Measurements from ENCODE around the gene KAT7.
"Not testable (repeated sequence)": the region's sequence is repeated elsewhere in the genome, so short reads cannot be mapped to it uniquely, and the experiment has no call there.

The KAT7 gene

DNA sequence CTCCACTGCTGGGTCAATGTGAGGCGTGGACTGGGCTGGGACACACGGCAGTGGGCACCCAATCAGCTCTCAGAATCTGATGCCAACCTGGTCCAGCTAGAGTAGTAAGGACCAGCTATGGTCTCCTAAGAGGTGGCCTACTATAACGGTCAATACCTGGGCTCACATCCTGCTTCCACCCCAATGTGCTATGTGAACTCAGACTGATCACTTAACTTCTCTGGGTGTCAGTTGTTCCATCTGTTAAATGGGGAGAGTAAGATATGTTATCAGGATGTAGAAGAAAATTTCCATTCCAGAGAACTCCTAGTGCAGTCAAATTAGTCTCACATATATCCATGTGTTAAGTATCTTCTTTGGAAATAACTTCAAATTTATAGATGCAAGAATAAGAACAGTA, 38.8 kb upstream of the KAT7 start:
- H3K9me3 ChIP-seq (ENCODE audit: insufficient read depth, low read depth, low read length): no peaks in the 10 kb centered on the region
- H3K36me3 ChIP-seq (ENCODE audit: insufficient read depth, low read length): peaks cover 4% of the 10 kb centered on the region; the same call in 1 of the 2 replicates
- H3K4me1 ChIP-seq (ENCODE audit: insufficient read depth, low read length): no peaks in the 10 kb centered on the region; the same call in 1 of the 2 replicates
- no peak overlapping the region for H3K9ac ChIP-seq (ENCODE audit: low read depth, low read length)
- H3K27ac ChIP-seq (ENCODE audit: low read depth, low read length): no peak overlapping the region
- 97% methylated on average over 3 of the region's 3 CpGs for whole genome bisulfite sequencing
- no peaks in the 10 kb centered on the region for H3K27me3 ChIP-seq (ENCODE audit: insufficient read depth, low read length)
- no peak overlapping the region for H3K4me3 ChIP-seq (ENCODE audit: low read length)

DNA sequence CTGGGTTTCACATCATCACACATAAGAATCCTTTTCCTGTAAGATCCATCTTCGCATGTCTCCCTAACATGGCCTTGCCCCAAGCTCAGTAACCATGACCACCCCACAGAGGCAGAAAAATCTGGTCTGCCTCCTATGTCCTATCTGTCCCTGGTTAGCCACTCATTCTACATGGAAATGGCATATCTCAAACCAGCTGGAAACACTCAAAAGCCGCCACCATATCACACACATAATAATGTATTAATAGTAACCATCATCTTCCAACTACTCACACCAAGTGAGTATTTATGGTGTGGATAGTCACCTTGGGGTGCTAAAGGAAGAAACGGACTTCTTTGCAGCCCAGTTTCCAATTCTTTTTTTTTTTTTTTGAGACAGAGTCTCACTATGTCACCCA, 36.0 kb upstream of the KAT7 start:
- peaks cover 6% of the 10 kb centered on the region; the same call in 1 of the 2 replicates for H3K4me1 ChIP-seq (ENCODE audit: insufficient read depth, low read length)
- no peak overlapping the region for H3K9ac ChIP-seq (ENCODE audit: low read depth, low read length)
- H3K9me3 ChIP-seq (ENCODE audit: insufficient read depth, low read depth, low read length): no peaks in the 10 kb centered on the region
- H3K27ac ChIP-seq (ENCODE audit: low read depth, low read length): no peak overlapping the region
- H3K36me3 ChIP-seq (ENCODE audit: insufficient read depth, low read length): peaks cover 5% of the 10 kb centered on the region; the same call in 1 of the 2 replicates
- no peak overlapping the region for H3K4me3 ChIP-seq (ENCODE audit: low read length)
- no peaks in the 10 kb centered on the region for H3K27me3 ChIP-seq (ENCODE audit: insufficient read depth, low read length)
- 97% methylated on average over 2 of the region's 3 CpGs for WGBS

GRCh38 chr17:49753959-49754391, 34.5 kb upstream of the KAT7 start:
- H3K4me3 ChIP-seq (ENCODE audit: low read length): no peak overlapping the region
- H3K4me1 ChIP-seq (ENCODE audit: insufficient read depth, low read length): peaks cover 6% of the 10 kb centered on the region; the same call in 1 of the 2 replicates
- H3K9ac ChIP-seq (ENCODE audit: low read depth, low read length): no peak overlapping the region
- no peak overlapping the region for H3K27ac ChIP-seq (ENCODE audit: low read depth, low read length)
- H3K9me3 ChIP-seq (ENCODE audit: insufficient read depth, low read depth, low read length): no peaks in the 10 kb centered on the region
- H3K27me3 ChIP-seq (ENCODE audit: insufficient read depth, low read length): no peaks in the 10 kb centered on the region
- H3K36me3 ChIP-seq (ENCODE audit: insufficient read depth, low read length): peaks cover 8% of the 10 kb centered on the region; the same call in 1 of the 2 replicates
- whole genome bisulfite sequencing: 93% methylated on average over 8 of the region's 8 CpGs

DNA sequence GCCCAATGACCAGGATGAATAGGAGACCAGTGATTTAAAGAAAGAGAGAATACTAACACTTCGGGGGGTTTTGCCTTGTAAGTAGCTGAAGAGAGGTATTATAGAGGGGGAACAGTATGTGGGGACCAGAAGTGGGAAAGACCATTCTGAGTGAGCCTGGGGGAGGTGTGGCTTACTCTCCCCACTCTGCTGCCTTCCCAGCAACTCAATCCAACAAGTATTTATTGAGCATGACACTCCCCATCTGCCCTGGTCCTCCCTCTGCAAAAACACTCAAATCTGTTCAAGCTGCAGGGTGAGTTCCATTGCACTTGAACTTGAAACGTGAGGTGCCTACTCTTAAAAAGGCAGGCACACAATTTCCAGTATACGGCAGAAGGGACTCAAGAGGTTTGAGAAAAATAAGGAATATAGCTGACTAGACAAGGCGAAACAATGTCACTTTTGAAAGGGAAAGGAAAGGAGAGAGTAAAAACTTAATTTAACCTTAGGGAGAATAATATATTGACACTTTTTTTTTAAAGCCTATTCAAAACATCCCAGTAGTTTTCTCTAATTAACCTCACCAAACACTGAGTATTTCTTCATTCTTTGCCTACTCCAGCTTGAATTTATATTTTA, 32.7 kb upstream of the KAT7 start:
- H3K9me3 ChIP-seq (ENCODE audit: insufficient read depth, low read depth, low read length): no peaks in the 10 kb centered on the region
- no peaks in the 10 kb centered on the region for H3K27me3 ChIP-seq (ENCODE audit: insufficient read depth, low read length)
- no peak overlapping the region for H3K4me3 ChIP-seq (ENCODE audit: low read length)
- peaks cover 7% of the 10 kb centered on the region for H3K4me1 ChIP-seq (ENCODE audit: insufficient read depth, low read length)
- WGBS: 89% methylated on average over 4 of the region's 4 CpGs
- H3K36me3 ChIP-seq (ENCODE audit: insufficient read depth, low read length): peaks cover 4% of the 10 kb centered on the region; the same call in 1 of the 2 replicates
- no peak overlapping the region for H3K27ac ChIP-seq (ENCODE audit: low read depth, low read length)
- no peak overlapping the region for H3K9ac ChIP-seq (ENCODE audit: low read depth, low read length)

DNA sequence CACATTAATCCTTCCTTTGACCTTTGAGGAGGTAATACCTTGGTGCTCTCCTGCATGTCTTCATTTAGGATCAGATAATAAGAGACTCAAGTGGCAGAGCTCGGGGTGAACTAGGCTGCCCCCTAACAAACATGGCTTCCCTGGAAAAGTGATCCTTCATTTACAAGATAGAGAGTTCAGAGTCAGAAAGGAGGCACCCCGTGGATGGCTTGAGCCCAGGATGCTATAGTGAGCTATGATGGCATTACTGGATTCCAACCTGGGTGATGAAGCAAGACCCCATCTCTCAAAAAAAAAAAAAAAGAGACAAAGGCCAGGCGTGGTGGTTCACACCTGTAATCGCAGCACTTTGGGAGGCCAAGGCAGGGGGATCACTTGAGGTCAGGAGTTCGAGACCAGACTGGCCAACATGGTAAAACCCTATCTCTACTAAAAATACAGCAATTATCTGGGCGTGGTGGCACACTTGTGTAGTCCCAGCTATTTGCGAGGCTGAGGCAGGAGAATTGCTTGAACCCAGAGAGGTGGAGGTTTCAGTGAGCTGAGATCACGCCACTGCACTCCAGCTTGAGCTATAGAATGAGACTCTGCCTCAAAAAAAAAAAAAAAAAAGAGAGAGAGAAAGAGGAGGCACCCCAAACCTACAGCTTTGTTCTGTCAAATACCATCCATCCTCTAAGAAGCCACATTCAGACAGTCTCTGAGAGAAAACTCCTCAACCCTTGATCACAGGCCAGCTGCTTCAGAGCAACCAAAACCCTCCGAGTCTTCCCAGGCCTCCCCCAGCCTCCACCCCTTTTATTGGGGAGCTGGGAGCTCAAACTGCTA, 31.9 kb upstream of the KAT7 start:
- H3K4me3 ChIP-seq (ENCODE audit: low read length): no peak overlapping the region
- no peaks in the 10 kb centered on the region for H3K9me3 ChIP-seq (ENCODE audit: insufficient read depth, low read depth, low read length)
- no peaks in the 10 kb centered on the region for H3K27me3 ChIP-seq (ENCODE audit: insufficient read depth, low read length)
- peaks cover 14% of the 10 kb centered on the region for H3K4me1 ChIP-seq (ENCODE audit: insufficient read depth, low read length)
- 86% methylated on average over 9 of the region's 9 CpGs for WGBS
- no peak overlapping the region for H3K9ac ChIP-seq (ENCODE audit: low read depth, low read length)
- H3K27ac ChIP-seq (ENCODE audit: low read depth, low read length): no peak overlapping the region
- peaks cover 4% of the 10 kb centered on the region; the same call in 1 of the 2 replicates for H3K36me3 ChIP-seq (ENCODE audit: insufficient read depth, low read length)

DNA sequence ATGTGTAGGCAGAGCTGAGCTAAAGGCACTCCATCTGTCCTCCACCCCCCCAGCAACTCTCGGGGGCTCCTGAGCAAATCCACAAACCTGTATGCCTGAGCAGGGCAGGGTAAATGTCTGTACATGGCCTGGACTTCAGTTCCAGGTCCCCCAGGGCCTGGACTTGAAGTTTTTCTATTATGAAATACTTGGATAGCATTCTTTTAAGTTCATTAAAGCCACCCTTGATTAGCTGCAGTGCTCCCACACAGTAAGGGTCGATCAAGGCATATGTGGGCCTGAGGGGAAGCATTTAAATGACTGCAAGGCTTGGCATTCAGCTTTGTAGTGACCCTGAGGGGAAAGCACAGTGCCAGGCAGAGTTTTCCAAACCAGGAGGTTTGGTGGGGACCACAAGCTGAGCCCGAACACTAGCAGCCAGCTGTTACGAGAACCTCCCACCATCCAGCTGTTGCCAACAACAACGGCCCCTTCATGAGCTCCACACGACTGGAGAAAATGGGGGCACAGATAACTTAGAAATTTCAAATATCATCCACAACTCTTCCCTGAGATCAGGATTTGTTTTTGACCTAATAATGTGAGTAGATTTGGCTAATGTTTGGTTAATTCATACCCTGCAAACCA, 31.2 kb upstream of the KAT7 start:
- H3K9me3 ChIP-seq (ENCODE audit: insufficient read depth, low read depth, low read length): no peaks in the 10 kb centered on the region
- H3K36me3 ChIP-seq (ENCODE audit: insufficient read depth, low read length): peaks cover 4% of the 10 kb centered on the region; the same call in 1 of the 2 replicates
- no peak overlapping the region for H3K27ac ChIP-seq (ENCODE audit: low read depth, low read length)
- whole genome bisulfite sequencing: 92% methylated on average over 6 of the region's 6 CpGs
- no peak overlapping the region for H3K9ac ChIP-seq (ENCODE audit: low read depth, low read length)
- no peak overlapping the region for H3K4me3 ChIP-seq (ENCODE audit: low read length)
- H3K27me3 ChIP-seq (ENCODE audit: insufficient read depth, low read length): no peaks in the 10 kb centered on the region
- H3K4me1 ChIP-seq (ENCODE audit: insufficient read depth, low read length): peaks cover 20% of the 10 kb centered on the region

- H3K27me3 ChIP-seq (ENCODE audit: insufficient read depth, low read length); H3K9ac ChIP-seq (ENCODE audit: low read depth, low read length); H3K36me3 ChIP-seq (ENCODE audit: insufficient read depth, low read length); H3K9me3 ChIP-seq (ENCODE audit: insufficient read depth, low read depth, low read length); H3K4me3 ChIP-seq (ENCODE audit: low read length); H3K27ac ChIP-seq (ENCODE audit: low read depth, low read length): not testable (repeated sequence)
- 87% methylated on average over 5 of the region's 8 CpGs for WGBS
- H3K4me1 ChIP-seq (ENCODE audit: insufficient read depth, low read length): peaks cover 27% of the 10 kb centered on the region
These were observed 29.9 kb upstream of the KAT7 start for GRCh38 chr17:49758464-49759010.

DNA sequence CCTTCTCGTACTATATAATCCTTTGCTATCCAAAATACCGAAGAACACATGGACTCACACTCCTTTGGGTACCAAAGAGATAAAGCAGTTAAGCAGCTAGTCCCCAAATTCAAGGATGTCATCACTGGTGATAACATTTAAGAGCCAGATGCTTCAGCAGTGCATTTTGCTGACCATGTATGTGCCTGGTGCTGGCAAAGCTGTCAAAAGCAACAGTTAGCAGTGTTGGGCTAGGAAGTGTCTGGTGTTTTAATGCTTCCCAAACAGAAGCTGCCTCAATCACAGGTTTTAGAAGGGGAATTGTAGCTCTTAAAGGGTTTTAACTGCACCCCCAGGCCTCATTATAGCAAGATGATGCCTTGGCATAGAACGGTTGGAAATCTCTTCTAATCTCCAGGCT, 29.3 kb upstream of the KAT7 start:
- Histone ChIP-seq H3K4me1 (ENCODE audit: insufficient read depth, low read length) (peaks cover 27% of the 10 kb centered on the region), H3K27ac (ENCODE audit: low read depth, low read length) (no peak overlapping the region)
- 97% methylated on average over 3 of the region's 3 CpGs for WGBS

GRCh38 chr17:49760296-49760695, 28.2 kb upstream of the KAT7 start:
- Histone ChIP-seq H3K27me3 (ENCODE audit: insufficient read depth, low read length) (no peaks in the 10 kb centered on the region), H3K4me1 (ENCODE audit: insufficient read depth, low read length) (peaks cover 29% of the 10 kb centered on the region), H3K27ac (ENCODE audit: low read depth, low read length) (no peak overlapping the region), H3K36me3 (ENCODE audit: insufficient read depth, low read length) (peaks cover 4% of the 10 kb centered on the region; the same call in 1 of the 2 replicates), H3K9ac (ENCODE audit: low read depth, low read length) (no peak overlapping the region), H3K9me3 (ENCODE audit: insufficient read depth, low read depth, low read length) (no peaks in the 10 kb centered on the region), H3K4me3 (ENCODE audit: low read length) (no peak overlapping the region)
- WGBS: 100% methylated on average over 1 of the region's 1 CpG

More for the DNA sequence above, 29.3 kb upstream of the KAT7 start:
- H3K4me3 ChIP-seq (ENCODE audit: low read length): no peak overlapping the region
- H3K9ac ChIP-seq (ENCODE audit: low read depth, low read length): no peak overlapping the region
- H3K36me3 ChIP-seq (ENCODE audit: insufficient read depth, low read length): peaks cover 4% of the 10 kb centered on the region; the same call in 1 of the 2 replicates
- H3K27me3 ChIP-seq (ENCODE audit: insufficient read depth, low read length): no peaks in the 10 kb centered on the region
- no peaks in the 10 kb centered on the region for H3K9me3 ChIP-seq (ENCODE audit: insufficient read depth, low read depth, low read length)

GRCh38 chr17:49760932-49761558, 27.4 kb upstream of the KAT7 start:
- Histone ChIP-seq H3K36me3 (ENCODE audit: insufficient read depth, low read length) (peaks cover 4% of the 10 kb centered on the region; the same call in 1 of the 2 replicates), H3K9me3 (ENCODE audit: insufficient read depth, low read depth, low read length) (no peaks in the 10 kb centered on the region), H3K4me3 (ENCODE audit: low read length) (no peak overlapping the region), H3K27me3 (ENCODE audit: insufficient read depth, low read length) (peaks cover under 1% of the 10 kb centered on the region; the same call in 1 of the 2 replicates), H3K4me1 (ENCODE audit: insufficient read depth, low read length) (peaks cover 28% of the 10 kb centered on the region), H3K9ac (ENCODE audit: low read depth, low read length) (no peak overlapping the region), H3K27ac (ENCODE audit: low read depth, low read length) (no peak overlapping the region)
- WGBS: 91% methylated on average over 5 of the region's 6 CpGs
